Activated CD8-positive, alpha-beta memory T cell treated with anti-CD3 and anti-CD28 coated beads, Interleukin-2, amount 50 U/mL, for 24 hours (primary cell): ENCODE data around the gene DZANK1.
"Not testable (repeated sequence)": the region's sequence is repeated elsewhere in the genome, so short reads cannot be mapped to it uniquely, and the experiment has no call there.

Source experiments
- DNase-seq: peaks from one replicate; pipeline ENCODE4 v3.0.0-alpha.2; 2020; ENCODE audit errors: extremely low read depth

The DZANK1 gene

DNA sequence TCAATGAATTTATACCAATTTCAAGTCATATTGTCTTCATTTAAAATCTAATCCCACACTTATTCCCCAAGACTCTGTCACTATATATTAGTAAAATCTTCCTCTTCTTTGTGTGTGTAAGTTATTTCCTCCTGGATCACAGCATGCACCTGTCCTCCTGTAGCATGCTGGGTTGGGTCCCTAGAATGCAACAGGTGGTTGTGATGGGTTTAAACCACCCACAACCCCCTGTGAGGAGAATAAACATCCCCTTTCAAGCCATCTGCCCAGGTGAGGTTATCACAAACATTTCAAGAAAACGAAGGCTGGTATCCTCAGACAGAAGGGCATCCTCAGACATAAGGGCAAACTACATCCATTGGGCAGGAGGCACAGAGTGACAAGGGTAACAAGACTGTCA is 26.4 kb downstream of the DZANK1 start:
- no peak for DNase-seq

DNA sequence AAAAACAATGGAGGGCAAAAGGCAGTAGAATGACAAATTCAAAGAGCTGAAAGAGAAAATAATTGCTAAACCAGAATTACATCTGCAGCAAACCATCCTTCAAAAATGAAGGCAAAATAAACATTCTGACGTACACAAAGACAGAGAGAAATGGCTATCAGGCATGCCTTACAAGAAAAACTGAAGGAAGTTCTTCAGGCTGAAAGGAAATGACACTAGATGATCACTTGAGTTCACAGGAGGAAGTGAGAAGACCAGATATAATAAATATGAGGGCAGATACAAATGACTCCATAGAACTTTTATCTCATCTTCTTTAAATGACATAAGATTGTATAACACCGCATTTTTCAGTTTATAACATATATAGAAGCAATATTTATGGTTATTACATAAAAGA is 30.0 kb downstream of the DZANK1 start:
- DNase-seq: no peak

DNA sequence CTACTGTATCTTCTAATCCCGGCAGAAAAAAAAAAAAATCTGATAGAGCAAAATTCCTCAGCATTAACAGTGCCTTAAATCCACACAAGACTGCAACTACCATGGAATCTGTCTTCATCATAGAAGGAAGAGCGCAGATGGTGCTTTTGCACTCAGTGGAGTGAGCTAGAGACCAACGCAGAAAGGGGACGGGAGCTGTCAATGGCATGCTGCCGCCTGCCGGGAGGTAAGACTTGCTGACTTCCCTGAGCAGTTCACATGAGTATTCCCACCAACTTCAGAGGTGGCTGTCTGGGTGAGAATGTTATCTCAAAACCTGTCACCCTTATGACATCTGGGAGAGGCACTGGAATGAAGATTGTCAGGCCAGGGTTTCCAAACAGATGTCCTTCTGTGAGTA is 35.6 kb downstream of the DZANK1 start:
- DNase-seq: no peak

DNA sequence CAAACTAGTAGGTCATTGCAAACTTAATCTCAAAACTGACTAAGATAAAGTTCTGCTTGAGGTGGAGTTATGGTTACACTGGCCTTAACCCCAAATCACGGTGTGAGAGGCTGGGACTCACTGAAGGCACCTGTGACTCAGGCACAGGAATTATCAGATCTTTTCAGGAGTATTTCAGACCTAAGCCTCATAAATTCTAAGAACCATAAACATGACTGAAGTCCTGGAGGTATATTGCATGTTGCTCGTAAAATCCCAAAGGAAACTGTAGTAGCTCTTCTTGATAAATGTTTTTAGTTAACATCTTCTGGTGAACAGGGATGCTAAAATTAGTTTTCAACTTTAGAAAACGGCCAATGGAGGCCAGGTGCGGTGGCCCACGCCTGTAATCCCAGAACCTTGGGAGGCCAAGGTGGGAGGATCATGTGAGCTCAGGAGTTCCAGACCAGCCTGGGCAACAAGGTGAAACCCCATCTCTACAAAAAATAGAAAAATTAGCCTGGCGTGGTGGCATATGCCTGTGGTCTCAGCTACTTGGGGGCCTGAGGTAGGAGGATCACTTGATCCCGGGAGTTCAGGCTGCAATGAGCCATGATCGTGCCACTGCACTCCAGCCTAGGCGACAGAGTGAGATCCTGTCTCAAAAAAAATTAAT is 36.5 kb downstream of the DZANK1 start:
- DNase-seq: no peak

DNA sequence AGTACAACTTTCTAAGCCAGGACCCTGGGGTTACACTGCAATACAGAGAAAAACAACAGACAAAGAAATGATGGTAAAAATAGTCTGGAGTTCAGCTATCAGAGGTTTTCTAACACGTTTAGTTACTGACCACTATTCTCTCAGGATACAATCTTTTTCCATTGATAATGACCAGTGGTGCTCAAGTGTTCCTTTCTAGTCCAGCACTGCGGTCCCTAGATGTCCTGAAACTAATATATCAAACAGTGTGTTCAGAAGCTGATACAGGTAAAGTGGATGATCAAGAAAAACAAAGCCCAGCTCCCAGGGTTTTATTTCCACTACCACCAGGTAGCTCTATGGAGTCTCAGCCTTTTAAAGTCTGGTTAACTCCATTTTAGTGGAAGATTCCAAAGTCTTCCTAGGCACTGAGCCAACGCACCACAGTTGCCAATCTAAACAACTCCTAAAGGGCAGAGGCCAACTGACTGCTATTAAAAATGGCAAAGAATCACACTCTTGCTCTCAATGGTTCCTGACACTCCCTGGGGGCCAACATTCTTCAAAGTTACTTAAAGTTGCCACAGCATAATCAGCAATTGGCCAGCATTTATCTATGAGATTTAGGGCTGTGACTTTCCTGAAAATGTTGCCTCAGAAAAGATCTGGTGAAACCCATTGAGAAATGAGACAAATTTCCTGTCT is 38.2 kb downstream of the DZANK1 start:
- DNase-seq: no peak

DNA sequence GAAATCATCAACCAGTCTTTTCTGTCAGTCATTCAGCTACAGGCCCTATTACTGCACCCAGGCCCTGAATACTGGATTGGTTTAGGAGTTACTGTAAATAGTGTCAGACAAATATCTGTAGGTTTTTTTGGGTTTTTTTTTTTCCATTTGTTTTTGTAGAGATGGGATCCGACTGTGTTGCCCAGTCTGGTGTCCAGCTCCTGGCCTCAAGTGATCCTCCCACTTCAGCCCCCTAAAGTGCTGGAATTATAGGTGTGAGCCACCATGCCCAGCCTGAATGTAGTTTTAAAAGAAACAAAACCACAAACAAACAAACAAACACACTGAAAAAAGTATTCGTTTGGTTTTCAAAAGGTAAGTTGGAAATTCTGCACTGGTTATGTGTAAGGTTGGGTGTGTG is 39.6 kb downstream of the DZANK1 start:
- no peak for DNase-seq

DNA sequence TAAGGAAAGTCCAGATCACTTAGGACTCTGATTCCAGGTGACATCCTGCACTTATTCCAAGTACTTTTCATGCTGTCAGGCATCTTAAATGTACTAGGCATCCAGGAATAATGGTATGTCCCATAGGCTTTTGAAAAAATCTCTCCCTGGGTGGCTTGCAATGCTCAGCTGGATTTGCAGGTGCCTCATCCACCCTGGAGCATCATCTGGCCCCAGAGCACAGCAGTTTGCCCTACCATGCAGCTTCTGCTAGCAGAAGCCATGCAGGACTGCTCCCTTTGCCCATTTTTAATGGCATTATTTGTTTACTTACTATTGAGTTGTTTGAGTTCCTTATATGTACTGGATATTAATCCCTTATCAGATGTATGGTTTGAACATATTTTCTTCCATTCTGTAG is 45.2 kb downstream of the DZANK1 start:
- no peak for DNase-seq

DNA sequence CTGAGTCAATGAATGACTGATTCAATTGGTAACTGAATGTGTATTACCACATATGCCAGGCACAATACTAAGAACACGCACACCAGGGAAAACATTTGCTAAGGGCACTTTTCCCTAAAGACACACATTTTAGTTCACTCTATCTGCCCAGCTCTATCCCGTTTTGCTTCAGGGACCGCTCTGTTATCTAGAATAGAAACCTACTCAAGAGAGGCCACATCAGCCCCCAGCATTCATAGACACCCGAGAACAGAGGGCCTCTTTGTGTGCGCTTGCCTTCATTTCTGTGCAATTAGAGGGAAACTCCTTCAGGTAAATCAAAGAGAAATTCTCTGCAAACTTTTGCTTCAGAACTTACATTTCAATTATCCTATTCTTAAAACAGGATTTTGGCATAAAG is 50.3 kb downstream of the DZANK1 start:
- no peak for DNase-seq

DNA sequence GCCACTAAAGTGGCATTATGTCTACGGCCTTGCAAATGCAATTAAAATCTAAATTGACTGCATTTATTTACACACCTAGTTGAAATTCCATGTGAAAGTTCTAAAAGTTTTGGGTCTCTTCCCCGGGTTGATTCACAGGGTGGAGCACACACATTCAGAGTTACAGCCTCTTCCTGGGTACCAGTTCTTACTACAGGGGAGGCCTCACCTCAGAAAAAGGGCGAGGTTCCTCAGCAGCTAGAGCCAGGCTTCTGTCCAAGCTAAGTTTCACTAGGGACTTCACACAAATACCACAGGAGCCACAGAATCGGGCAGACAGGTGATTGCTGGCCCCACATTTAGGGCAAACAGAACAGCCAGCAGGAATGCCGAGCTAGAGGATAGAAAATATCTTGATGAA is 52.7 kb downstream of the DZANK1 start:
- no peak for DNase-seq

DNA sequence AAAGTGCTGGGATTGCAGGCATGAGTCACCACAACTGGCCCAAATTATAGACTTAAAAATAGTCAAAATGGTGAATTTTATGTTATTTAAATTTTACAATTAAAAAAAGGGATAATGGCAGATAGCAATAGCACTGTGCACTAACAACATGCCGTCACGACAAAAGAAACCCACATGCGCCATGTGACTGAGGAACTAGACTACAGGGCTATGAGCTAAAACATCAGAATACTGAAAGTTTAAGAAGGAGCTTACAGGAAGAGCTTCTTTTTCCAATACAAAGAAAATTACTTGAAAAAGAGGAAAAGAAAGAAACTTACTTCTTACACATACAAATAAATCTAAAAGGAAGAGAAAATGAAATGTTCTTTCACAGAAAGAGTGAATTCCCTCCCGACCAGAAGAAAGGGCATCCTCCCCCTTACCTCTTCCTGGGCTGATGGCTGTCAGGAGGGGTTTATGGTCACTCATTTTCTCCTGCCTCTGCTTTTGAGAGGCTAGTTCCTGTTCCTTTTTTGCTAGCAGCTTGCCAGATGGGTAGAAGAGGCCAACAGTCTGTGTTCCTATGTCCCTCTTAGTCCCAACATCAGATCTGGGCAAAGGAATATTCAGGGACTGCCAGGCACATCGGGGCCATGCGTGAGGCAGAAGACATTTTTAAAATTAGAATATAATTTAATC is 54.5 kb downstream of the DZANK1 start:
- no peak for DNase-seq

DNA sequence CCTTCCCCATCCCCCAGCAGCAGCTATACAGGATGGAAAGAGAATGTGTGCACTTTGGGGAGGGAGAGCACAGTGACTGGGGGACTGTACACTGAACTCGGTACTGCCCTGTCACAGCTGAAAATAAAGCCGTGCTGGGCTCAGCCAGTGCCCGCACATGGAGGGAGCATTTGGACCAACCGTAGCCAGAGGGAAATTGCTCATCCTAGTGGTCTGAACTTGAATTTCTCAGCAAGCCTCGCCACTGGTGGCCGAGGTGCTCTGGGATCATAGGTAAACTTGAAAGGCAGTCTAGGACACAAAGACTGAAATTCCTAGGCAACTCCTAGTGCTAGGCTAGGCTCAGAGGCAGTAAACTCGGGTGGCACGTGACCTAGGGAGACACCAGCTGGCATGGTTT is 61.0 kb downstream of the DZANK1 start:
- no peak for DNase-seq

DNA sequence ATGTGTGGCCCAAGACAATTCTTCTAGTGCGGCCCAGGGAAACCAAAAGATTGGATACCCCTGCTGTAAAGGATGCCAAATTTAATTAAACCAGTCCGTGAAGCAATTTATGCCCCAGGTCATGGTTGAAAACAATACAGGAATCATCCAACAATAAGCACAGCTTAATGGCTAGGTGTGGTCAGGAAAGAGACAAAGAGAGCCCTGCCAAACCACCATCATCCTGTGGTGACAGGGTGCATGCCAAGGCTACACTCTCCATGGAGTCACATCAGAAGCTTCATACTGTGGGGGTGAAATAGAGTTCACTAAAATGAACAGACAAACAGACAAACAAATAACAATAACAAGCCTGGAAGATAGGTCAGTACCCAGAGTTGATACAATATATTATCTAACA is 62.7 kb downstream of the DZANK1 start:
- no peak for DNase-seq

DNA sequence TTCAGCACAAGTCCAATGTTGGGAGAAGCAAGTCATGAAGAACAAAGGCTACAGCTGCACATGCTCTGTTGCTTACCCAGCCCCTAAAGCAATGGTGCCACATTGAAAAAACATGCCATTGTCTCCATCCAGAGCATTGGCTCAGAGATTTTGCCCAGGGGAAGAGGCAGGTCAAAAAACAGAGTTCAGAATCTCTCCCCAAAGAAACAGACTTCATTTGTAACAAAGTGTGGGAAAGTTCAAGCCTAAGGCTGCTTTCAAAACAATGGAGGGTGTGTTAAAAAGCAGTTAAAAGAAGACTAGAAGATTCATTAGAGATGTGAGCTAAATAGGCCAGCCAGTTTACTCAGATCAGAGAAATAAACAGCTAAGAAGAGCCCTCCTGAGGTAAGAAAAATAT is 63.6 kb downstream of the DZANK1 start:
- no peak for DNase-seq

DNA sequence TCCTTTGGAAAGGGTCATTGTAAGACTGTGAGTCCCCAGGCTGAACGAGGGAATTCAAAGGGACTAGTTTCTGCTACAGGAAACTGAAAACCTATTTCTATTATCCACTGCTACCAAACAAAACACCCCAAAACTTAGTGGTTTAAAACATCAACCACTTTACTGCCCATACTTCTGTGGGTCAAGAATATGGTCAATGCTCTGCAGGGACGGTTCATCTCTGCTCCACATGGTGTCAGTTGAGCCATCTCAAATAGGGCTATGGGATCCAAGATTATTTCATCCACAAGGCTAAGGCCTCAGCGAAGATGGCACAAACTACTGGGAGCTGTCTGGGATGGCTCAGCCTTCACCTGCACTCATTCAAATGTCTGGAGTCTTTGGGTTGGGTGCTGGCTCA is 65.5 kb downstream of the DZANK1 start:
- no peak for DNase-seq

DNA sequence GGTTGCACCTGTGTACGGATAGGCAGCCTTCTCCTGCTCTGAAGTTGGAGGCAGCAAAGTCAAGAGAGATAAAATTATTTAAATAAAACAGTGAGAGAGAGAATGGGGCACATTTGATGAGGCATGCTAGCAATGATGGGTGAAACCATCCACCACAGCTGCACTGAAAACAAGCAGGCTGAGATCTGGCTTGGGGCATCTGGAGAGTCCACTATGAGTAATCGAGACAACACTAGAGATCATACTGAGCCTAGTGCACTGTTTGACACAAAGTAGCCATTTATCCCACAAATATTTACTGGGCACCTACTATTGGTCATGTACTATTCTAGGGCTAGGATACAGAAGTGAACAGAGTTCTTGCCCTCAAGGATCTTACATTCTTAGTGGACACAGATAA is 66.4 kb downstream of the DZANK1 start:
- no peak for DNase-seq

DNA sequence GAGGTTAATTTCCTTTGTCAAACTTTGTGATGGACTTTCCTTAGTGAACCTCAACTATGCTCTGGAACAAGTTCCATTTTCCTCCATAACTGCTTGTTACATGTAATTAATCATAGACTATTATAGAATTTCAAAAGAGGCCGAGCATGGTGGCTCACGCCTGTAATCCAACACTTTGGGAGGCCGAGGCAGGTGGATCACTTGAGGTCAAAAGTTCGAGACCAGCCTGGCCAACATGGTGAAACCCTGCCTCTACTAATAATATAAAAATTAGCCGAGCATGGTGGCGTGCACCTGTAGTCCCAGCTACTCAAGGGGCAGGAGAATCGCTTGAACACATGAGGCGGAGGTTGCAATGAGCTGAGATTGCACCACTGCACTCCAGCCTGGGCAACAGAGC is 68.1 kb downstream of the DZANK1 start:
- DNase-seq: not testable (repeated sequence)

DNA sequence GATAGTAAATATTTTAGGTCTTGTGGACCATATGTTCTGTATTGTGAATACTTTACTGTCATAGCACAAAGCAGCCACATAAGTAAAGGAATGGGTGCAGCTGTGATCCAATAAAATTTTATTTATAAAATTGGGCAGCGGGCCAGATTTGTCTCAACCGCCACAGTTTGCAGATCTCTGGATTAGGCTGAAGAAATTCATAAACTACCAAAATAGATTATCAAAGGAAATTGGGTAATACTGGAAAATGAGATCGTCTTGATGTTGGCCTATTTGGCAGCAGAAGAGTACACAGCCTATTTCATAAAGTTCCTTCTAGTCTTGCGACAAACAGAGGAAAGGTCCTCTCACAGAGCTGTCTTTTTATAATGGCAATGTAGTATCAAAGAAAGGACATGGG is 69.8 kb downstream of the DZANK1 start:
- no peak for DNase-seq

DNA sequence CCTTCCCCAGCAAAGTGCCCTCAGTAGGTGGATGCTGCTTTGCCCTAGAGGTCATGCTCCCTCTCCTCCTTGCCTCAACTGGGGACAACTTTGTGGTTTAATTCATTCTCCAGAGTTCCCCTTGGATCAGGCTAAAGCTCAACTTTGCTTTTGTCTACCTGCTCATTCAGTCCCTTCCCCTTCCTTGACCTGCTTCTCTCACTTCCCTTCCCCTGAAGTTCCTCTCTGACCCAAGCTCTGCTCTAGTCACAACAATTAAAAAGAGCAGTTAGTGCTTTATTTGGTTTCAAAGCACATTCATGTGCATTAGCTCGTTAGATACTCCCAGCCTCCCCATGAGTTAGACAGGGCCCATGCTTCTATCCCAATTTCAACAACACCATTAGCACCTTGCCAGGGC is 71.3 kb downstream of the DZANK1 start:
- no peak for DNase-seq

DNA sequence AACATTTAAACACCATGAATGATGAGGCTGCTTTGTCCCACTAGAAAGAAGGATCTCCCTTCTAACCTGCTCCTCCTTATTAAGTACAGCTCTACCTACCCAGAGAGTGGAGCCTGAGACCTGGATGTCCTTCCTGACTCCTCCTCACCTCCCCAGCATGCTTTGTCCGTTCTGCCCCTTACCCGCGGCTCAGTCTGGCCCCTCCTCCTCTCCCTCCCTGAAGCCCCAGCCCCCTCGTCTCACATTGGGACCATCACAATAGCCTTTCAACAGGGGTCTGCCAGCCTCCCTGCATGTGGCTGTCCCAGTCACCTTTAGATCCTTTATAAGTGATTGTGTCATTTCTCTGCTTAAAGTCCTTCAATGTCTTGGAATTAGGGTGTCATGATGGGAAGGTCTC is 72.5 kb downstream of the DZANK1 start:
- no peak for DNase-seq

DNA sequence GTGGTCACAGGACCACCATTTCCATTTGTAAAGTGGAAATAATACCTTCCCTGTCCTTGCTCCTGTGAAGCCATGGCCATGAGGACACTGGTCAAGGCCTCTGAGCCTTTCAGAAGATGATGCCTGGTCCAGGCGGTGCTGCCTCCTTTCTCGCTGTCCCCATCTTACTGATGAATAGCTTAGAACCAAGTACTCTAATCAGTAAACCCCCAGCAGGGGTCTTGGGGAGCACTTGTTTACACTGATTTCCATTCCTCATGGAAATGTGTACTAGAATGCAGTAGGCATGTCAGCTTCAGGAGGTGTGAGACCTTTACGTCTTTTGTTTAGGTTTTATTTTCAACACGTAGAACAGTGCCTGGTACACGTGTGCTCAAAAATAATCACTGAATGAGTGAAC is 75.1 kb downstream of the DZANK1 start:
- DNase-seq: no peak

DNA sequence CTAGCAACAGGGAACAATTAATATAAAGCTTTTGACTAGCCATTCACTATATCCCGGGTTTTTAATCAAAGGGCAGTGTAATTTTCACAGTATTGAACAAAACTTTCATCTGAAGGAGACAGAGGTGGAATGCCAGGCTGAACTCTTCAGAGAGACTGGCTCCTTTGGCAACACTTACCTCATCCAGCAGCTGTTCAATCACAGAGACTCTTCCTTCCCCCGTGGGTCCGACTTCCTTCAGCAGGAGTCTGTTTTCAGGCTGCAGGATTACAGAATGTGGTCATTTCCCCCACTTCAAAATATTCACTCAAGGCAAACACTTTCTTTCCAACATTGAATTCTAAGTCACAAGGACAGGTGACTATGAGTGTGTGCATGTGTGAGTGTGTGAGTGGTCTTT is 76.6 kb downstream of the DZANK1 start:
- DNase-seq: no peak

DNA sequence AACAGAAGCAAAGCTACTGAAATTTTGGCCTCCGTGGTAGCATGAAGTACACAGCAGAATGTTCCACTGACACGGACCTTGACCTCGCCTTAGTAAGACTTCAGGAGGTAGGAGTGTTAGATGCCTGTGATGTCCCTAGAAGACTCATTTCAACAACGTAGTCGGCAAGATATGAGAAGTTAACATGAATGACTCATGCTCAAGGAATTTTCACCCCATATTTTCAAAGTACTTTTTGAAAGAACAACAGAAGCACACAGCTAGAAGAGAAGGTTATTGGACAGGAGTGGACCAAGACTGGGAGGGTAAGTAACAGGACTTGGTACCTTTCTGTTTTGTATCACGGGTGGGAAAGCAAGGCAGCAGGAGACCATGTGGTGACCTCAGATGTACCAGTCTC is 78.0 kb downstream of the DZANK1 start:
- DNase-seq: no peak

DNA sequence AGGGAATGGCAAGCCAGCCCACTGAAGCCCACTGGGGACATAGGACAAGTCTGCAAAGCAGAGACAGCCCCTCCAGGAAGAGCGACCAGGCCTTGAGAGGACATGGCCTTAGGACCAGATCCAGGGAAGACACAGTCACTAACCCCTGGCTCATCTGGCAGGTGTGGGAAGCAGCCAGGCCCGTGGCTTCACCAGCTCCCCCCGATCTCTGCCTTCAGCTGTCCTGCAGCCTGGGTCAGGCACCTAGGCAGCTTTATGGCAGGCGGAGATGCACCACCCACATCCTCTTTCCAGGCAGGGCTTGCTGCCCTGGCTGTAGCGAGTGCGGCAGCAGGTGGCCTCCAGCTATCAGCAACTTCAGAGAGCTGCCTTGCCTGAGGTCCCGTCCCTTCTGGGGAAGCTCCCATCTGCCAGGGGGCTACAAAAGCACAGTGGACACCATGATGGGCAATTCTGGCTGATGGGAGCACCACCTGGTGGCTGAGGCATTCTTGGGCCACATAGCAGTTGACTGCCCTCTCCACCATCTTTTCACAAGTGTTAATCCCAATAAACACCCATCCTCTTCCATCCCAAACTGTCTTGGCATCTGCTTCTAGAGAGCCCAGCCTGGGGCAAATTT is 85.8 kb downstream of the DZANK1 start:
- DNase-seq: no peak
